Thymus (tissue), 11 donors: ENCODE measurements around the gene MRPL12. TPM values are rescaled to one million over a fixed set of nuclear protein-coding genes. Genes with fewer than 3 reads are reported as not detected.

Experiments
- DNase-seq, 9 donors: peaks; one replicate each; pipeline ENCODE4 v3.0.0-alpha.2; 2013; ENCODE audit warnings: low spot score in 9 of 9, low read depth in 6 of 9, missing footprints in 1 of 9
- H3K27ac ChIP-seq, 2 donors: one replicate each; pipeline ENCODE4 v1.5.1; 2013; ENCODE audit warnings: control low read depth in 1 of 2, low read depth in 1 of 2, low read length in 1 of 2, mild to moderate bottlenecking in 1 of 2, moderate library complexity in 1 of 2
- H3K27me3 ChIP-seq, 2 donors: one replicate each; pipeline ENCODE4 v1.5.1; 2013; ENCODE audit warnings: low read length in 1 of 2; ENCODE audit not compliant: control insufficient read depth in 2 of 2, insufficient read depth in 1 of 2
- H3K36me3 ChIP-seq, 2 donors: one replicate each; pipeline ENCODE4 v1.5.1; 2013; ENCODE audit warnings: low read length in 1 of 2, mild to moderate bottlenecking in 1 of 2, moderate library complexity in 1 of 2; ENCODE audit not compliant: control insufficient read depth in 2 of 2, insufficient read depth in 2 of 2
- H3K4me1 ChIP-seq, 2 donors: one replicate each; pipeline ENCODE4 v1.5.1; 2013; ENCODE audit warnings: low read length in 2 of 2; ENCODE audit not compliant: control insufficient read depth in 2 of 2, insufficient read depth in 2 of 2
- H3K4me3 ChIP-seq, 2 donors: one replicate each; pipeline ENCODE4 v1.5.1; 2013; ENCODE audit warnings: low read length in 2 of 2, control low read depth in 1 of 2, mild to moderate bottlenecking in 1 of 2
- H3K9me3 ChIP-seq, 2 donors: one replicate each; pipeline ENCODE4 v1.5.1; 2013; ENCODE audit warnings: low read length in 1 of 2, mild to moderate bottlenecking in 1 of 2; ENCODE audit not compliant: control insufficient read depth in 2 of 2, insufficient read depth in 1 of 2
- WGBS: extraction: QIAGEN DNeasy Blood & Tissue Kit; methylation state at CpG from one replicate; pipeline ENCODE4 v1.1.7; 2013; 5-methylcytosine and 5-hydroxymethylcytosine counted together
- polyA plus RNA-seq: library from polyadenylated mRNA; stranded (reverse); fragments of 200-250 nt; gene quantifications from one replicate; pipeline ENCODE4 v1.2.3, GENCODE V29; 2013
- total RNA-seq: library from RNA; stranded (reverse); fragments of 120-200 nt; gene quantifications from one replicate; pipeline ENCODE4 v1.2.4, GENCODE V29; 2013
- donor health status: healthy.

MRPL12 gene
- total and polyA plus RNA-seq, 2 donors, result 21.6 to 59.7 TPM

GRCh38 chr17:81726004-81726403, 22.8 kb downstream of the MRPL12 start:
- Histone ChIP-seq H3K27me3 (peaks cover 0 to 35% of the 10 kb centered on the region in 2 donors), H3K27ac (no peak overlapping the region), H3K4me1 (no peaks in the 10 kb centered on the region), H3K36me3 (no peaks in the 10 kb centered on the region), H3K9me3 (no peaks in the 10 kb centered on the region), H3K4me3 (no peak overlapping the region)
- WGBS, result 82% methylated on average over 9 of the region's 9 CpGs
- no peak for DNase-seq

- no peaks in the 10 kb centered on the region for H3K9me3 ChIP-seq
- DNase-seq, result no peak
- H3K27ac ChIP-seq, result no peak overlapping the region
- H3K27me3 ChIP-seq, result peaks cover 0 to 43% of the 10 kb centered on the region in 2 donors
- H3K36me3 ChIP-seq, result no peaks in the 10 kb centered on the region
- H3K4me3 ChIP-seq, result no peak overlapping the region
- no peaks in the 10 kb centered on the region for H3K4me1 ChIP-seq
- WGBS, result 94% methylated on average over 23 of the region's 23 CpGs
Observed at GRCh38 chr17:81727324-81728031, 24.3 kb downstream of the MRPL12 start.

DNA sequence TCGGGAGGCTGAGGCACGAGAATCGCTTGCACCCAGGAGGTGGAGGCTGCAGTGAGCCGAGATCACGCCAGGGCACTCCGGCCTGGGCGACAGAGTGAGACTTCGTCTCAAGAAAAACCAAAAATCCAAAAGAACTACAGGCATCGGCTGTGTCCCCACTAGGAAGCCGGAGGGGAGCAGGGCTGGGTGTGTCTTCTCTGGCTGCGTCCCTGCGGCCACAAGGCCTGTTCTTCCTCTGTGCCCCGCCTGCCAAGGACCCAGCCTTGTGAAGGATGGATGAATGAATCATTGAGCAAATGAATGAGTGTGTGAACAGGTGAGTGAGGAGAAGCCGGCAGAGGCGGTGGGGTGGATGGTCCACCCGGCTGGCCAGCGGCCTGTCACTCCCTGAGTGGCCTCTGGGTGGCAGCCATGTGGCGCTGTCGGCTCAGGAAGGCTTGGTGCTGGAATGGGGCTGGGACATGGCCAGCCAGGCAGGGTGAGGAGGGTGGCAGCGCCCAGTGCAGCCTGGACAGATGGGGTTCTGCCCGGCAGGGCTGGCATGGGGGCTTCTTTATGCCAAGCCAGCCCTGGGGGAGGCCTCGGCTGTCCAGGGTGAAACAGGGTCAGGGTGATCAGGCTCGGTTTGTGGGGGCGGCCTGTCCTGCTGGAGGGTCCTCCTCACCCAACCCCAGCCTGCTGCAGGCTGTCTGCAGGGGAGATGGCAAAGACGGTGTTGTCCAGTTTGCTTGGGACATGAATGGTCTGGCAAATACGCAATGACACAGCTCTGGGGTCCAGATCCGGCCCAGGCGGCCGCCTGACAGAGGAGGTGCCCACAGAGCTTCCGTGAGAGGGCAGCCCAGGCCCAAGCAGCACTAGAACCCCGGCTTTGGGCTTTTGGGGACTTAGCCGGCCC, 30.6 kb downstream of the MRPL12 start:
- no peak overlapping the region for H3K27ac ChIP-seq
- DNase-seq, result peak in 2 of 9 donors; percentile 44 to 45
- H3K4me3 ChIP-seq, result no peak overlapping the region
- no peaks in the 10 kb centered on the region for H3K36me3 ChIP-seq
- peaks cover 0 to 4% of the 10 kb centered on the region in 2 donors for H3K4me1 ChIP-seq
- peaks cover 3 to 71% of the 10 kb centered on the region in 2 donors for H3K27me3 ChIP-seq
- peaks cover 0 to 5% of the 10 kb centered on the region in 2 donors for H3K9me3 ChIP-seq
- 56% methylated on average over 32 of the region's 32 CpGs for WGBS

DNA sequence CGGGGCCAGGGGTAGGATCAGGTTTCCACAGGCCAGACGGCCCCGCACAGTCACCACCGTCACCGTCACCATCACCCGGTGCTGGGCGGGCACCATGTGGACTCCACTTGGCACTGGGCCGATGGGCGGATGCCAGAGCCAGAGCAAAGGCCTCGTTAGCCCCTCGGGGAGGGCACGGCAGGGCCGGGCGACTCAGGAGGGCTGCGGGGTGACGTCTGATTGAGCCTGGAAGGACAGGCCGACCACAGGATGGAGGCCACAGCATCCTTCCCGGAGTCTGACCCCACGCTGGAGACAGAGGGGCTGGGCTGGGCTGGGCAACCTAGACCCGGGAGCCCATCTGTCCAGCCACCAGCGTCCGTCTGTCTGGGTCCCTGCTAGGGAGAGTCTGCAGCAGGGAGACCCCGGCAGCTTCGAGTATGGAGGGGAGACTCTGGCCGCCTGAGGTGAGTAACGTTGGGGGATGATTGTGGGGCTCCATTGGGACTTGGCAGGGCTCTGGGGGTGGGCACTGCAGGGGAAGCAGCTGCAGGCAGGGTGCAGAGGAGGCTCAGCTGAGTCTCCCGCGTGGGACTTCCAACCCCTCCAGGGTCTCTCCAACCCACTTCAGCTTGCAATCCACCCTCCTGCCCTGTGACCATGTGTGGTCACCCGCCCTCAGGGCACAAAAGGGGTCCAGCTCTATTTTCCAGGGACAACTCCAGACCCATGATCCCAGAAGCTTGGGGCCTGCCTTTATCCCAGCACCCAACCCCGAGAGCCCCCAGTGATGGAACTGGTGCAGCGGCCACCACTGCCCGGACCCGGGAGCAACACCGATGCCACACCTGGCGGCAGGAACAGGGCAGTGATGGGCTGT, 31.5 kb downstream of the MRPL12 start:
- no peak for DNase-seq
- peaks cover 0 to 5% of the 10 kb centered on the region in 2 donors for H3K9me3 ChIP-seq
- H3K36me3 ChIP-seq, result no peaks in the 10 kb centered on the region
- WGBS, result 94% methylated on average over 35 of the region's 35 CpGs
- no peak overlapping the region for H3K4me3 ChIP-seq
- peaks cover 0 to 4% of the 10 kb centered on the region in 2 donors for H3K4me1 ChIP-seq
- peaks cover 3 to 77% of the 10 kb centered on the region in 2 donors for H3K27me3 ChIP-seq
- no peak overlapping the region for H3K27ac ChIP-seq

DNA sequence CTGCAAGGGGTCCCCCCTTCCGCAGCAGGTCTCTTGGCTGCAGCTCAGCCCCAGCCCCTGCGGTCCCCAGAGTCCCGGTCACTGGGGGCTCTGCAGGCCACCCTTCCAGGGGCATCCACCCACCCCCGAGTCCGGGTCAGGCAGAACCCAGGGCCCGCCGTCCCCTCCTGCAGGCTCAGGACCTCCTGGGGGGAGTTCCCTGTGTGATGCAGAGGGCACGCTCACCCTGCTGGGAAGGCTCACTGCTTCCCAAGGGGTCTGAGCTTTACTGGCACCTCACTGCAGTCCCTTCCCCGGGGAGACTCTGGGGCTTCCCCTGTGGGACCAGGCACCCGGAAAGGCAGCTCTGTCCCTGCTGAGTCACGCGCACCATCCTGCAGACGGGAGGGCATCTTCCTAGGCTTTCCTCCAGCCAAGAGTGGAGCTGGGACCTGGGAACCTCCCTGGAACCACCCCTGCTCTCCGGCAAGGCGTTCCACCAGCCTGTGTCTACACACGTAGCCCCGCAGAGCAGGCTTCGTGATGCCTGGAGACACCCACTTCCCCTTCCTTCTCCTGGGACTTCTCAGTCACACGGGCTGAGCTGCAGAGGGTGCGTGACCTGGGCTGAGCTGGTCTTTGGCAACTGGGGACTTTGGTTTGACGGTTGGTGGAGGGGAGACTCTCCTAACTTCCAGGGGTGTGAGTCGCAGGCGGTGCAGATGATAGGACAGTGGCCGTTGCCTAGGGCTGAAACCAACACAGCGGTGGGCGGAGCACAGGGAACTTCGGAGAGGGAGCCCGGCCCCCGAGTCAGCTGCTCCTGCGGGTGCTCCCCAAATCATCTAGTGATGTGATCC, 32.3 kb downstream of the MRPL12 start:
- no peak for DNase-seq
- H3K27me3 ChIP-seq, result peaks cover 3 to 77% of the 10 kb centered on the region in 2 donors
- H3K27ac ChIP-seq, result no peak overlapping the region
- peaks cover 0 to 4% of the 10 kb centered on the region in 2 donors for H3K4me1 ChIP-seq
- WGBS, result 36% methylated on average over 30 of the region's 30 CpGs
- H3K9me3 ChIP-seq, result peaks cover 0 to 5% of the 10 kb centered on the region in 2 donors
- H3K4me3 ChIP-seq, result no peak overlapping the region
- H3K36me3 ChIP-seq, result no peaks in the 10 kb centered on the region

- H3K36me3 ChIP-seq, result no peaks in the 10 kb centered on the region
- WGBS, result 96% methylated on average over 31 of the region's 31 CpGs
- H3K9me3 ChIP-seq, result peaks cover 0 to 5% of the 10 kb centered on the region in 2 donors
- no peak overlapping the region for H3K27ac ChIP-seq
- H3K27me3 ChIP-seq, result peaks cover 9 to 74% of the 10 kb centered on the region in 2 donors
- DNase-seq, result no peak
- peaks cover 0 to 4% of the 10 kb centered on the region in 2 donors for H3K4me1 ChIP-seq
- no peak overlapping the region for H3K4me3 ChIP-seq
Observed at GRCh38 chr17:81737947-81738800, 35.0 kb downstream of the MRPL12 start.

DNA sequence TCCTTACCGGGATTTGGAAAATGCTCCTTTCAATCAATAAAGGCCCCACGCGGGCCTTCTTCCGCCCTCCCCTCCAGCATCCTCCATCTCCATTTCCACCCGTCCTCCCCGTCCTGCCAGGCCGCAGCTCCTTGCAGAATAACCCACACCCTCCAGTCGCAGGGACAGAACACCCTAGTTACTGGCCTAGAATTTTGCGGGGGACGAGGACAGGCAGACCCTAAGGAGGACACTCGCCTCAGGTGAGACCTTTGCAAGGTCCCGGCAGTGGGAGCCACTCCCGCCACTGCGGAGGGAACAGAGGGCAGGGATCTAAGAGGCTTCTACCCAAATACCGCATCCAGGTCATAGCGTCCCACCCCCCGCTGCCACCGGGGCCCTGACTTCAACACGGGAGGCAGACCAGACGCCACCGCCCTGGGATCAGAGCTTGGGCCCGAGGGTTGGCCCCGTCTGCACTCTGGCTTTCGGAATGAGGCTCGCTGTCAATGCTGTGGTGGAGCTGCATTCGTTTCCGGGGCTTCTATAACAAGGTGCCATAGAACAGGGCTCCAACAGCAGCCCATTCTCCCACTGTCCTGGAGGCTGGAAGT, 35.7 kb downstream of the MRPL12 start:
- peaks cover 0 to 4% of the 10 kb centered on the region in 2 donors for H3K4me1 ChIP-seq
- 96% methylated on average over 27 of the region's 27 CpGs for WGBS
- H3K27ac ChIP-seq, result no peak overlapping the region
- H3K4me3 ChIP-seq, result no peak overlapping the region
- H3K36me3 ChIP-seq, result no peaks in the 10 kb centered on the region
- peaks cover 9 to 67% of the 10 kb centered on the region in 2 donors for H3K27me3 ChIP-seq
- H3K9me3 ChIP-seq, result peaks cover 0 to 5% of the 10 kb centered on the region in 2 donors
- DNase-seq, result no peak
